K562 (cell line): Measurements from ENCODE around the gene H3-3A. TPM values are rescaled to one million over a fixed set of nuclear protein-coding genes. Genes with fewer than 3 reads are reported as not detected.

Source experiments
- ATAC-seq: fragments of 200-7000 bp; cut with Tn5 transposase; 3 replicates; pipeline ENCODE4 v1.9.1; 2020; ENCODE audit warnings: moderate library complexity
- BruUV-seq: library from RNA; stranded (reverse); fragments of 400-500 nt; replicated peaks from 2 replicates; lab custom pipeline; 2021; lab: Mats Ljungman, UMichigan
- CTCF ChIA-PET: fragments of 300-600 bp; formaldehyde crosslinking; extraction: SDS; loops from one replicate; lab custom pipeline; 2021; ENCODE audit warnings: low intra/inter-chr PET ratio; lab: Yijun Ruan, JAX
- POLR2A ChIA-PET: fragments of 300-600, 350-650 bp; sonication (Branson Sonifier 250); formaldehyde crosslinking; extraction: SDS; loops from one replicate; lab custom pipeline; 2021; ENCODE audit warnings: antibody characterized with exemption, inconsistent platforms; lab: Yijun Ruan, JAX
- DNase-seq, 4 experiments: peaks; one replicate each; pipeline versions ENCODE4 v3.0.0 to v3.0.0-alpha.2; 2011 to 2018; ENCODE audit warnings: low spot score in 3 of 4, mixed read lengths in 3 of 4; ENCODE audit errors: extremely low read depth in 1 of 4
- FAIRE-seq: peaks from 2 replicates; lab custom pipeline; 2011; peaks lifted over from hg19 to GRCh38; lab: Jason Lieb, UNC
- H2AFZ ChIP-seq: 2 replicates; pipeline ENCODE4 v1.6.0; 2011; ENCODE audit warnings: low read depth, low read length, control low read depth, inconsistent platforms
- H3K27ac ChIP-seq: fragments of 200-600 bp; 3 replicates; pipeline ENCODE4 v1.8.0; 2011; ENCODE audit warnings: low read depth, mild to moderate bottlenecking, control low read depth, inconsistent platforms, low read length, moderate library complexity, mixed read lengths; ENCODE audit errors: extremely low read depth
- H3K27me3 ChIP-seq, 2 experiments: fragments of 300-600 bp in 1 of 2; 2 replicates in 1 of 2; 3 replicates in 1 of 2; pipeline versions ENCODE4 v1.6.0 to v1.8.0; 2011; ENCODE audit warnings: inconsistent platforms in 2 of 2, low read length in 2 of 2, mild to moderate bottlenecking in 1 of 2, mixed read lengths in 1 of 2, moderate library complexity in 1 of 2; ENCODE audit not compliant: control insufficient read depth in 2 of 2, insufficient read depth in 2 of 2
- H3K36me3 ChIP-seq: fragments of 300-600 bp; 3 replicates; pipeline ENCODE4 v1.8.0; 2011; ENCODE audit warnings: mild to moderate bottlenecking, low read length, inconsistent platforms; ENCODE audit not compliant: control insufficient read depth, insufficient read depth
- H3K4me1 ChIP-seq, 2 experiments: fragments of 200-600 bp in 1 of 2; replicated peaks in 1 of 2; 2 replicates in 1 of 2; 3 replicates in 1 of 2; pipeline versions ENCODE4 v1.5.1 to v1.8.0; 2011; ENCODE audit warnings: inconsistent platforms in 2 of 2, low read length in 2 of 2, mild to moderate bottlenecking in 1 of 2, mixed read lengths in 1 of 2, moderate library complexity in 1 of 2; ENCODE audit not compliant: control insufficient read depth in 2 of 2, insufficient read depth in 2 of 2
- H3K4me2 ChIP-seq: 2 replicates; pipeline ENCODE4 v1.6.1; 2011; ENCODE audit warnings: low read length, control low read depth, inconsistent platforms, mixed read lengths; ENCODE audit not compliant: insufficient read depth
- H3K4me3 ChIP-seq: fragments of 200-600 bp; sonication (generic), shearing (Covaris generic); 2 replicates; pipeline ENCODE4 v1.5.1; 2016; ENCODE audit warnings: control low read depth, inconsistent platforms
- H3K79me2 ChIP-seq: fragments of 200-600 bp; 3 replicates; pipeline ENCODE4 v1.8.0; 2011; ENCODE audit warnings: low read length, inconsistent platforms; ENCODE audit not compliant: control insufficient read depth, insufficient read depth
- H3K9ac ChIP-seq, 2 experiments: 2 replicates each; pipeline versions ENCODE4 v1.6.0 to v1.6.1; 2011; ENCODE audit warnings: low read depth in 2 of 2, low read length in 2 of 2, control low read depth in 1 of 2, inconsistent platforms in 1 of 2, mild to moderate bottlenecking in 1 of 2, mixed read lengths in 1 of 2; ENCODE audit not compliant: insufficient read depth in 1 of 2
- H3K9me1 ChIP-seq: one replicate; pipeline ENCODE4 v1.6.0; 2011; ENCODE audit warnings: inconsistent platforms, mild to moderate bottlenecking, low read length, moderate library complexity; ENCODE audit not compliant: control insufficient read depth, insufficient read depth
- H3K9me3 ChIP-seq: replicated peaks from 2 replicates; pipeline ENCODE4 v1.5.1; 2011; ENCODE audit warnings: low read depth, low read length, inconsistent platforms; ENCODE audit not compliant: control insufficient read depth, insufficient read depth
- H4K20me1 ChIP-seq: replicated peaks from 2 replicates; pipeline ENCODE4 v1.6.1; 2011; ENCODE audit warnings: low read length, inconsistent platforms, mixed read lengths; ENCODE audit not compliant: control insufficient read depth, insufficient read depth
- ARHGAP35 ChIP-seq: fragments of 450-650 bp; IDR thresholded peaks from 2 replicates; pipeline ENCODE4 v1.6.1; 2018; ENCODE audit not compliant: partially characterized antibody
- CHAMP1 ChIP-seq: fragments of 450-650 bp; IDR thresholded peaks from 2 replicates; pipeline ENCODE4 v1.6.1; 2016; ENCODE audit warnings: mild to moderate bottlenecking
- DEAF1 ChIP-seq: fragments of 450-650 bp; formaldehyde crosslinking; IDR thresholded peaks from 2 replicates; pipeline ENCODE4 v1.4.0; 2020; ENCODE audit warnings: mild to moderate bottlenecking, moderate library complexity
- FUS ChIP-seq: fragments of 200-400 bp; formaldehyde crosslinking; optimal IDR thresholded peaks from 2 replicates; pipeline ENCODE3; 2017; ENCODE audit warnings: low read depth, low read length
- IFI16 ChIP-seq: fragments of 250-450 bp; sonication (Bioruptor Pico); IDR thresholded peaks from 2 replicates; pipeline ENCODE4 v2.1.2; 2022; ENCODE audit warnings: mild to moderate bottlenecking, inconsistent platforms
- MAZ ChIP-seq, 2 experiments: fragments of 450-650 bp in 1 of 2; sonication (generic) in 1 of 2; formaldehyde crosslinking; IDR thresholded peaks in 1 of 2; conservative IDR thresholded peaks in 1 of 2; 2 replicates each; pipeline versions ENCODE4 v1.4.0 to v1.5.0; 2020; ENCODE audit warnings: mild to moderate bottlenecking in 1 of 2, missing genetic modification reagents in 1 of 2
- NCOA1 ChIP-seq: fragments of 450-650 bp; IDR thresholded peaks from 2 replicates; pipeline ENCODE4 v1.6.1; 2016; ENCODE audit warnings: low read depth
- NR2F6 ChIP-seq: fragments of 450-650 bp; formaldehyde crosslinking; IDR thresholded peaks from 2 replicates; pipeline ENCODE4 v1.4.0; 2020; ENCODE audit warnings: mild to moderate bottlenecking
- OTX1 ChIP-seq: fragments of 450-650 bp; formaldehyde crosslinking; IDR thresholded peaks from 2 replicates; pipeline ENCODE4 v1.4.0; 2022; ENCODE audit warnings: mild to moderate bottlenecking
- POLR2A ChIP-seq: fragments of 450-650 bp; conservative IDR thresholded peaks from 2 replicates; pipeline ENCODE4 v1.6.1; 2016
- POLR2G ChIP-seq: fragments of 200-400 bp; formaldehyde crosslinking; IDR thresholded peaks from 2 replicates; pipeline ENCODE4 v1.6.1; 2017; ENCODE audit warnings: low read depth, mild to moderate bottlenecking, antibody characterized with exemption, low read length, moderate library complexity
- PYGO2 ChIP-seq: fragments of 450-650 bp; IDR thresholded peaks from 2 replicates; pipeline ENCODE4 v1.6.1; 2016; ENCODE audit warnings: mild to moderate bottlenecking, missing genetic modification characterization, moderate library complexity, missing compliant biosample characterization
- THRB ChIP-seq: fragments of 450-650 bp; formaldehyde crosslinking; conservative IDR thresholded peaks from 2 replicates; pipeline ENCODE4 v1.4.0; 2022; ENCODE audit warnings: mild to moderate bottlenecking, missing genetic modification characterization
- ZNF23 ChIP-seq: fragments of 250-450 bp; sonication (Bioruptor Pico); IDR thresholded peaks from 2 replicates; pipeline ENCODE4 v1.4.0; 2020; ENCODE audit warnings: mild to moderate bottlenecking
- WGBS: fragments of 100-300 bp; shearing (Covaris generic); methylation state at CpG from one replicate; pipeline ENCODE4 v1.1.6; 2016; ENCODE audit warnings: low coverage, mixed read lengths; ENCODE audit not compliant: insufficient coverage; ENCODE audit errors: missing lambda C conversion rate; 5-methylcytosine and 5-hydroxymethylcytosine counted together
- in situ Hi-C: fragments of 300-500 bp; cut with MboI; formaldehyde crosslinking; loops from 4 replicates; pipeline ENCODE4 v1.15.0; 2018; ENCODE audit warnings: inconsistent platforms, mixed read lengths
- intact Hi-C: fragments of 100-400 bp; cut with micrococcal nuclease; formaldehyde crosslinking; loops from 2 replicates; pipeline ENCODE4 v1.14.2; 2022
- polyA plus RNA-seq, 8 experiments: library from polyadenylated mRNA; depleted of rRNA in 4 of 8; stranded (reverse) in 5 of 8; unstranded in 3 of 8; fragments of >200 nt; fragmentation: Nextera tagmentation in 2 of 8; fragmentation: Illumina TruSeq in 1 of 8; extraction: Ambion mirVana in 2 of 8; extraction: Trizol in 1 of 8; gene quantifications; 2 replicates each; pipeline versions ENCODE4 v1.2.1 to v1.2.3, GENCODE V29; 2011 to 2014; ENCODE audit warnings: inconsistent platforms in 1 of 8, missing spikeins in 1 of 8
- total RNA-seq, 7 experiments: library from RNA; depleted of rRNA in 6 of 7; stranded (reverse); fragments of >200 nt in 6 of 7; fragmentation: Illumina TruSeq in 2 of 7; extraction: Trizol in 2 of 7; gene quantifications; 2 replicates each; pipeline versions ENCODE4 v1.2.1 to v1.2.3, GENCODE V29; 2011 to 2021; ENCODE audit warnings: low replicate concordance in 1 of 7

The H3-3A gene
- total and polyA plus RNA-seq, 9 of the 15 experiments (the other 6 are each of a cell fraction or from before 2014, with no cell fraction given) = 426 to 1,083 (median 591) TPM

- TF ChIP-seq PYGO2 (tag) (no peak), IFI16 (CRISPR knock-in tag) (no peak), NCOA1 (no peak), CHAMP1 (no peak)
Observed at GRCh38 chr1:226073184-226073950, 10.9 kb downstream of the H3-3A start (continued).

- BruUV-seq = no TSS peak
- Histone ChIP-seq H3K4me3 (no peak overlapping the region), H3K27ac (no peak overlapping the region), H3K9me3 (no peaks in the 10 kb centered on the region), H3K36me3 (peaks cover 42% of the 10 kb centered on the region), H3K4me1 (no peaks in the 10 kb centered on the region), H3K4me2 (no peak overlapping the region), H3K79me2 (peaks cover 18% of the 10 kb centered on the region), H3K9me1 (peaks cover 5% of the 10 kb centered on the region), H4K20me1 (peaks cover 20% of the 10 kb centered on the region), H2AFZ (no peak overlapping the region), H3K9ac (no peak overlapping the region), H3K27me3 (no peaks in the 10 kb centered on the region)
- intact Hi-C loops (no loop called here), in situ Hi-C loops (no loop called here)
- no peak for DNase-seq
- WGBS = 85% methylated on average over 3 of the region's 4 CpGs
- peak; percentile 30 for ATAC-seq
- CTCF ChIA-PET = interaction anchor here (0.6 kb wide), 2 partner anchors 47 to 472 kb away, joined by 3 read pairs; no protein-coding TSS in a partner anchor
- POLR2A ChIA-PET = interaction anchor here (0.6 to 6.8 kb wide), 11 partner anchors 8 to 496 kb away, joined by 3 to 49 read pairs (median 4); partner anchors contain the start of gene H3-3A
- no peak for FAIRE-seq
- TF ChIP-seq FUS = no peak
- TF ChIP-seq POLR2G = 0 out of 2 replicates have a peak, but pooled peaks have one; percentile 11
- no peak for TF ChIP-seq MAZ (CRISPR knock-in tag; conservative IDR thresholded peaks at IDR 0.05 in 1 of 2, IDR thresholded peaks at IDR 0.05 in 1 of 2)
- TF ChIP-seq POLR2A = peak; percentile 12; the same call in 1 of the 2 replicates
- TF ChIP-seq ZNF23 (CRISPR knock-in tag) = 0 out of 2 replicates have a peak, but pooled peaks have one; percentile 8
- 0 out of 2 replicates have a peak, but pooled peaks have one; percentile 37 for TF ChIP-seq OTX1 (CRISPR knock-in tag)
- TF ChIP-seq DEAF1 (CRISPR knock-in tag) = 0 out of 2 replicates have a peak, but pooled peaks have one; percentile 8
- no peak for TF ChIP-seq ARHGAP35
- TF ChIP-seq THRB (CRISPR knock-in tag) = 0 out of 2 replicates have a peak, but pooled peaks have one; percentile 19
- 0 out of 2 replicates have a peak, but pooled peaks have one; percentile 20 for TF ChIP-seq NR2F6 (CRISPR knock-in tag)
Observed at GRCh38 chr1:226074046-226074445, 11.5 kb downstream of the H3-3A start.
